Measurements from ENCODE around the gene ADARB1.
"Not testable (repeated sequence)": the region's sequence is repeated elsewhere in the genome, so short reads cannot be mapped to it uniquely, and the experiment has no call there.

DNA sequence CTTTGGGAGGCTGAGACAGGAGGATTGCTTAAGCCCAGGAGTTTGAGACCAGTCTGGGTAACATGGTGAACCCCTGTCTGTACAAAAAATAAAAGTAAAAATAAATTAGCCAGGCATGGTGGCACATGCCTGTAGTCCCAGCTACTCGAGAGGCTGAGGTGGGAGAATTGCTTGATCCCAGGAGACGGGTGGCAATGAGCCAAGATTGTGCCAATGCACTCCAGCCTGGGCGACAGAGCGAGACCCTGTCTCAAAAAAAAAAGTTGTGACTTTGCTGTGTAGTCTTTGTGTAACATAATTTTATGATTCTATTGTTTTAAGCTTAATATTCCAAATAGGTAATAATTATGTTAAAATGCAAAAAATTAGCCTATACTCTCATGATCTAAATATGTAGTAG is 66.6 kb downstream of the ADARB1 start:
- TF ChIP-seq, protein P1, sequence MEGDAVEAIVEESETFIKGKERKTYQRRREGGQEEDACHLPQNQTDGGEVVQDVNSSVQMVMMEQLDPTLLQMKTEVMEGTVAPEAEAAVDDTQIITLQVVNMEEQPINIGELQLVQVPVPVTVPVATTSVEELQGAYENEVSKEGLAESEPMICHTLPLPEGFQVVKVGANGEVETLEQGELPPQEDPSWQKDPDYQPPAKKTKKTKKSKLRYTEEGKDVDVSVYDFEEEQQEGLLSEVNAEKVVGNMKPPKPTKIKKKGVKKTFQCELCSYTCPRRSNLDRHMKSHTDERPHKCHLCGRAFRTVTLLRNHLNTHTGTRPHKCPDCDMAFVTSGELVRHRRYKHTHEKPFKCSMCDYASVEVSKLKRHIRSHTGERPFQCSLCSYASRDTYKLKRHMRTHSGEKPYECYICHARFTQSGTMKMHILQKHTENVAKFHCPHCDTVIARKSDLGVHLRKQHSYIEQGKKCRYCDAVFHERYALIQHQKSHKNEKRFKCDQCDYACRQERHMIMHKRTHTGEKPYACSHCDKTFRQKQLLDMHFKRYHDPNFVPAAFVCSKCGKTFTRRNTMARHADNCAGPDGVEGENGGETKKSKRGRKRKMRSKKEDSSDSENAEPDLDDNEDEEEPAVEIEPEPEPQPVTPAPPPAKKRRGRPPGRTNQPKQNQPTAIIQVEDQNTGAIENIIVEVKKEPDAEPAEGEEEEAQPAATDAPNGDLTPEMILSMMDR (conservative IDR thresholded peaks at IDR 0.05): not testable (repeated sequence)
- not testable (repeated sequence) for TF ChIP-seq EZH2 (IDR thresholded peaks at IDR 0.05; ENCODE audit: low read depth)
